ENCODE data around the gene SV2A. TPM values are rescaled to one million over a fixed set of nuclear protein-coding genes. Genes with fewer than 3 reads are reported as not detected.

Gene SV2A
- total RNA-seq, 1 donor from 2014 or later = 0.07 TPM

DNA sequence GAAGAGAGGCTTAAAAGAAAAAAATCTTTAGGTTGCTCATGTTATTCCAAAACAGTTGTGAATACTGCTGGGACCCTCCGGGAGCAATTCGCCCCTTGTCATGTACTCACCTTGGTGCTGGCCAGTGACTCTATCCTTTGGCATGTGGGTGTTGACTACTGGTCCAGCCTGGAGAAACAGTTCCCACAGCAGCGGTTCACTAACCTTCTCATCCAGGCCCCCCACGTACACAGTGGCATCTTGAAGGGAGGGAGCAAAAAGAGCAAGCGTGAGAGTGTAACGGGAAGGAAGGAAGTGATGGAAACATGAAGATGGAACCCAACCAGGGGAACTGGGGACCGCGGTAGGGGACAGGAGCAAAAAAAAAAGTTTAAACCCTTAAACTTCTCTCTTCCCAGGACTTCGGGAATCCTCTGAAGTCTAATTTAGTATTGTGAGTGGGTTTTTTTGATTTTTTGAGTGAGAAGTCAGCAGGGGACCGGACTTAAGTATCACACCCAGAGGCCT is 9.5 kb upstream of the SV2A start:
- DNase-seq (no peak), ATAC-seq (ENCODE audit: low read depth) (no peak)
- ChIA-PET POLR2A (interaction anchor here (1.3 to 5.7 kb wide), 4 partner anchors 26 to 223 kb away, joined by 6 to 122 read pairs (median 10); partner anchors contain the start of gene PLEKHO1), CTCF (interaction anchor here (1.2 kb wide), 1 partner anchor 35 kb away, joined by 3 read pairs; no protein-coding TSS in a partner anchor)
- peak overlapping the region; percentile 98 for H3K4me3 Mint-ChIP-seq
- H3K27me3 Mint-ChIP-seq = peaks cover 7% of the 10 kb centered on the region
- TF ChIP-seq, protein P1, sequence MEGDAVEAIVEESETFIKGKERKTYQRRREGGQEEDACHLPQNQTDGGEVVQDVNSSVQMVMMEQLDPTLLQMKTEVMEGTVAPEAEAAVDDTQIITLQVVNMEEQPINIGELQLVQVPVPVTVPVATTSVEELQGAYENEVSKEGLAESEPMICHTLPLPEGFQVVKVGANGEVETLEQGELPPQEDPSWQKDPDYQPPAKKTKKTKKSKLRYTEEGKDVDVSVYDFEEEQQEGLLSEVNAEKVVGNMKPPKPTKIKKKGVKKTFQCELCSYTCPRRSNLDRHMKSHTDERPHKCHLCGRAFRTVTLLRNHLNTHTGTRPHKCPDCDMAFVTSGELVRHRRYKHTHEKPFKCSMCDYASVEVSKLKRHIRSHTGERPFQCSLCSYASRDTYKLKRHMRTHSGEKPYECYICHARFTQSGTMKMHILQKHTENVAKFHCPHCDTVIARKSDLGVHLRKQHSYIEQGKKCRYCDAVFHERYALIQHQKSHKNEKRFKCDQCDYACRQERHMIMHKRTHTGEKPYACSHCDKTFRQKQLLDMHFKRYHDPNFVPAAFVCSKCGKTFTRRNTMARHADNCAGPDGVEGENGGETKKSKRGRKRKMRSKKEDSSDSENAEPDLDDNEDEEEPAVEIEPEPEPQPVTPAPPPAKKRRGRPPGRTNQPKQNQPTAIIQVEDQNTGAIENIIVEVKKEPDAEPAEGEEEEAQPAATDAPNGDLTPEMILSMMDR (IDR thresholded peaks at IDR 0.05) = no peak
- H3K27ac Mint-ChIP-seq = peak overlapping the region; percentile 95
- peaks cover 36% of the 10 kb centered on the region for H3K4me1 Mint-ChIP-seq
- H3K9me3 Mint-ChIP-seq = no peaks in the 10 kb centered on the region
- intact Hi-C loops (cut with micrococcal nuclease) = loop anchor here (1.0 kb wide), 3 partner anchors 28 to 260 kb away; partner anchors contain the start of gene BOLA1
- H3K36me3 Mint-ChIP-seq (ENCODE audit: low read depth) = peaks cover 49% of the 10 kb centered on the region

DNA sequence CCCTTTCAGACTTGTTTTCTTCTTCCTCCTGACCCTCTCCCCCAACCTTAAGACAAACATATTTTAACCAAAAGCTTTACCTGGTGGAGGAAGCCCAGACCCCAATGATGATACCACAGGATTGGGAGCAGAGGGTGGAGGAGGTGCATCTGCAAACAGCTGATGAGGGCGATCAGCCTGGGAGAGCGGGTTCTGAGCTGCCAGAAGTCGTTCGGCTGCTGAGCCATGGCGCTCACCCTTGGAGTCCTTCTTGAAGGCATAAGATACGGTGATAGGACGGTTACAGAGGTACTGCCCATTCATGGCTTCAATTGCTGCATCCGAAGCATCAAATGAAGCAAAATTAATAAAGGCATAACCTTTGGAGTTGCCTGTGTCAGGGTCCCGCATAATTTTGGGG is 8.7 kb upstream of the SV2A start:
- ATAC-seq (ENCODE audit: low read depth) (no peak), DNase-seq (no peak)
- peaks cover 36% of the 10 kb centered on the region for H3K4me1 Mint-ChIP-seq
- peaks cover 4% of the 10 kb centered on the region for H3K27me3 Mint-ChIP-seq
- H3K4me3 Mint-ChIP-seq = peak overlapping the region; percentile 67
- POLR2A ChIA-PET = interaction anchor here (5.7 kb wide), 1 partner anchor 40 kb away, joined by 122 read pairs; a partner anchor contains a TSS
- intact Hi-C loops (cut with micrococcal nuclease) = no loop called here
- no peaks in the 10 kb centered on the region for H3K9me3 Mint-ChIP-seq
- H3K27ac Mint-ChIP-seq = no peak overlapping the region
- CTCF ChIA-PET = no interaction called here
- H3K36me3 Mint-ChIP-seq (ENCODE audit: low read depth) = peaks cover 56% of the 10 kb centered on the region
- TF ChIP-seq, protein P1 (IDR thresholded peaks at IDR 0.05) = no peak

DNA sequence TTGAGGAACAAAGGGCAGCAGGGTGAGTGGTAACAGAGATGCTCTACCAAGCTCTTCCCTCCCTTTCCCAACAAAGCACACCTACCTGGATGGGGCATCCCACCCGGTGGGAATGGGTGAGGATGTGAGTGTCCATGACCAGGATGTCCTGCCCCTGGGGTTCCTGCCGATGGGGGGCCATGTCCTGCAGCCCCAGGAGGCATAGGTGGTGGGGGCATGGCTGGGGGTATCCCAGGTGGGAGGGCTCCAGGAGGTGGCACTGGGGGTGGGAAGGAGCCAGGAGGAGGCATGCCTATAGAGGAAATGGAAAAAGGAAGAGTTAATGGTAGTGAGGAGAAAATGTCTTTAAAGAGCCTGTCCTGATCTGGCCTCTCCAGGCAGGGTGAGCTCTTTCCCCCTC is 8.1 kb upstream of the SV2A start:
- Mint-ChIP-seq H3K36me3 (ENCODE audit: low read depth) (peaks cover 56% of the 10 kb centered on the region), H3K9me3 (no peaks in the 10 kb centered on the region), H3K27me3 (peaks cover 3% of the 10 kb centered on the region), H3K4me1 (peaks cover 36% of the 10 kb centered on the region), H3K4me3 (peak overlapping the region; percentile 67), H3K27ac (no peak overlapping the region)
- ChIA-PET CTCF (no interaction called here), POLR2A (interaction anchor here (0.6 to 5.7 kb wide), 3 partner anchors 39 to 261 kb away, joined by 7 to 122 read pairs (median 10); a partner anchor contains a TSS)
- intact Hi-C loops (cut with micrococcal nuclease) = no loop called here
- DNase-seq (no peak), ATAC-seq (ENCODE audit: low read depth) (no peak)
- TF ChIP-seq, protein P1 (IDR thresholded peaks at IDR 0.05) = no peak

GRCh38 chr1:149925345-149925744 is 7.7 kb upstream of the SV2A start:
- no peak for DNase-seq
- CTCF ChIA-PET = no interaction called here
- peaks cover 56% of the 10 kb centered on the region for H3K36me3 Mint-ChIP-seq (ENCODE audit: low read depth)
- no peaks in the 10 kb centered on the region for H3K9me3 Mint-ChIP-seq
- TF ChIP-seq, protein P1 (IDR thresholded peaks at IDR 0.05) = no peak
- no peak overlapping the region for H3K27ac Mint-ChIP-seq
- H3K4me3 Mint-ChIP-seq = peak overlapping the region; percentile 70
- H3K27me3 Mint-ChIP-seq = no peaks in the 10 kb centered on the region
- intact Hi-C loops (cut with micrococcal nuclease) = no loop called here
- H3K4me1 Mint-ChIP-seq = peaks cover 36% of the 10 kb centered on the region
- POLR2A ChIA-PET = interaction anchor here (0.6 to 5.7 kb wide), 3 partner anchors 39 to 262 kb away, joined by 7 to 122 read pairs (median 10); a partner anchor contains a TSS
- ATAC-seq (ENCODE audit: low read depth) = no peak

DNA sequence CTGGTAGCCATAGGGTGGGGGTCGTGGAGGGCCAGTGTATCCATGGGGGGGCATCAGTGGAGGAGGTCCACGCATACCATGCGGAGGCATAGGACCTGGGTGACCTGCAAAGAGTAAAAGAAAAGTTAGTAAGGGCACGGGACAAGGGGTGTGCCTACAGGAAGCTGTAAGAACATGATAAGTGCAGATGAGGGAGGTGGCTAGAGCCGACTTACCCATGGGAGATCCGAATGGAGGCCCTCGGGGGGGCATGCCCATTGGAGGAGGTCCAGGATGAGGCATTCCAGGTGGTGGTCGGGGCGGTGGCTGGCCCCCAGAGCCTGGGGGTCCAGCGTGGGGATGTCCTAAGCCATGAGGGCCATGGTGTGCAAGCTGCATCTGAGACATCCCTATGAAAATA is 6.0 kb upstream of the SV2A start:
- TF ChIP-seq, protein P1 (IDR thresholded peaks at IDR 0.05) = no peak
- DNase-seq = no peak
- no peak overlapping the region for H3K27ac Mint-ChIP-seq
- peaks cover 8% of the 10 kb centered on the region for H3K27me3 Mint-ChIP-seq
- intact Hi-C loops (cut with micrococcal nuclease) = no loop called here
- peaks cover 36% of the 10 kb centered on the region for H3K4me1 Mint-ChIP-seq
- peaks cover 56% of the 10 kb centered on the region for H3K36me3 Mint-ChIP-seq (ENCODE audit: low read depth)
- H3K9me3 Mint-ChIP-seq = no peaks in the 10 kb centered on the region
- POLR2A ChIA-PET = interaction anchor here (1.5 kb wide), 1 partner anchor 37 kb away, joined by 6 read pairs; a partner anchor contains a TSS
- CTCF ChIA-PET = no interaction called here
- ATAC-seq (ENCODE audit: low read depth) = no peak
- no peak overlapping the region for H3K4me3 Mint-ChIP-seq

Data from activated B cell treated with CpG ODN at 0.5 μM for 24 hours (primary cell).